K562 (cell line): ENCODE measurements around the gene PRR36. TPM values are rescaled to one million over a fixed set of nuclear protein-coding genes. Genes with fewer than 3 reads are reported as not detected.

Source experiments
- ATAC-seq: fragments of 200-7000 bp; cut with Tn5 transposase; 3 replicates; pipeline ENCODE4 v1.9.1; 2020; ENCODE audit warnings: moderate library complexity
- BruUV-seq: library from RNA; stranded (reverse); fragments of 400-500 nt; replicated peaks from 2 replicates; lab custom pipeline; 2021; lab: Mats Ljungman, UMichigan
- CTCF ChIA-PET: fragments of 300-600 bp; formaldehyde crosslinking; extraction: SDS; loops from one replicate; lab custom pipeline; 2021; ENCODE audit warnings: low intra/inter-chr PET ratio; lab: Yijun Ruan, JAX
- POLR2A ChIA-PET: fragments of 300-600, 350-650 bp; sonication (Branson Sonifier 250); formaldehyde crosslinking; extraction: SDS; loops from one replicate; lab custom pipeline; 2021; ENCODE audit warnings: antibody characterized with exemption, inconsistent platforms; lab: Yijun Ruan, JAX
- DNase-seq, 4 experiments: peaks; one replicate each; pipeline versions ENCODE4 v3.0.0 to v3.0.0-alpha.2; 2011 to 2018; ENCODE audit warnings: low spot score in 3 of 4, mixed read lengths in 3 of 4; ENCODE audit errors: extremely low read depth in 1 of 4
- FAIRE-seq: peaks from 2 replicates; lab custom pipeline; 2011; peaks lifted over from hg19 to GRCh38; lab: Jason Lieb, UNC
- H2AFZ ChIP-seq: 2 replicates; pipeline ENCODE4 v1.6.0; 2011; ENCODE audit warnings: low read depth, low read length, control low read depth, inconsistent platforms
- H3K27ac ChIP-seq: fragments of 200-600 bp; 3 replicates; pipeline ENCODE4 v1.8.0; 2011; ENCODE audit warnings: low read depth, mild to moderate bottlenecking, control low read depth, inconsistent platforms, low read length, moderate library complexity, mixed read lengths; ENCODE audit errors: extremely low read depth
- H3K27me3 ChIP-seq, 2 experiments: fragments of 300-600 bp in 1 of 2; 2 replicates in 1 of 2; 3 replicates in 1 of 2; pipeline versions ENCODE4 v1.6.0 to v1.8.0; 2011; ENCODE audit warnings: inconsistent platforms in 2 of 2, low read length in 2 of 2, mild to moderate bottlenecking in 1 of 2, mixed read lengths in 1 of 2, moderate library complexity in 1 of 2; ENCODE audit not compliant: control insufficient read depth in 2 of 2, insufficient read depth in 2 of 2
- H3K36me3 ChIP-seq: fragments of 300-600 bp; 3 replicates; pipeline ENCODE4 v1.8.0; 2011; ENCODE audit warnings: mild to moderate bottlenecking, low read length, inconsistent platforms; ENCODE audit not compliant: control insufficient read depth, insufficient read depth
- H3K4me1 ChIP-seq, 2 experiments: fragments of 200-600 bp in 1 of 2; replicated peaks in 1 of 2; 2 replicates in 1 of 2; 3 replicates in 1 of 2; pipeline versions ENCODE4 v1.5.1 to v1.8.0; 2011; ENCODE audit warnings: inconsistent platforms in 2 of 2, low read length in 2 of 2, mild to moderate bottlenecking in 1 of 2, mixed read lengths in 1 of 2, moderate library complexity in 1 of 2; ENCODE audit not compliant: control insufficient read depth in 2 of 2, insufficient read depth in 2 of 2
- H3K4me2 ChIP-seq: 2 replicates; pipeline ENCODE4 v1.6.1; 2011; ENCODE audit warnings: low read length, control low read depth, inconsistent platforms, mixed read lengths; ENCODE audit not compliant: insufficient read depth
- H3K4me3 ChIP-seq: fragments of 200-600 bp; sonication (generic), shearing (Covaris generic); 2 replicates; pipeline ENCODE4 v1.5.1; 2016; ENCODE audit warnings: control low read depth, inconsistent platforms
- H3K79me2 ChIP-seq: fragments of 200-600 bp; 3 replicates; pipeline ENCODE4 v1.8.0; 2011; ENCODE audit warnings: low read length, inconsistent platforms; ENCODE audit not compliant: control insufficient read depth, insufficient read depth
- H3K9ac ChIP-seq, 2 experiments: 2 replicates each; pipeline versions ENCODE4 v1.6.0 to v1.6.1; 2011; ENCODE audit warnings: low read depth in 2 of 2, low read length in 2 of 2, control low read depth in 1 of 2, inconsistent platforms in 1 of 2, mild to moderate bottlenecking in 1 of 2, mixed read lengths in 1 of 2; ENCODE audit not compliant: insufficient read depth in 1 of 2
- H3K9me1 ChIP-seq: one replicate; pipeline ENCODE4 v1.6.0; 2011; ENCODE audit warnings: inconsistent platforms, mild to moderate bottlenecking, low read length, moderate library complexity; ENCODE audit not compliant: control insufficient read depth, insufficient read depth
- H3K9me3 ChIP-seq: replicated peaks from 2 replicates; pipeline ENCODE4 v1.5.1; 2011; ENCODE audit warnings: low read depth, low read length, inconsistent platforms; ENCODE audit not compliant: control insufficient read depth, insufficient read depth
- H4K20me1 ChIP-seq: replicated peaks from 2 replicates; pipeline ENCODE4 v1.6.1; 2011; ENCODE audit warnings: low read length, inconsistent platforms, mixed read lengths; ENCODE audit not compliant: control insufficient read depth, insufficient read depth
- GATAD2B ChIP-seq: fragments of 450-650 bp; IDR thresholded peaks from 2 replicates; pipeline ENCODE4 v1.6.1; 2017; ENCODE audit warnings: mild to moderate bottlenecking, borderline replicate concordance
- HCFC1 ChIP-seq: IDR thresholded peaks from 2 replicates; pipeline ENCODE4 v1.6.1; 2012; ENCODE audit warnings: low read depth, low read length, improper control_type of control experiment
- KHSRP ChIP-seq: fragments of 450-650 bp; IDR thresholded peaks from 2 replicates; pipeline ENCODE4 v1.6.1; 2017
- MTA1 ChIP-seq: fragments of 450-650 bp; IDR thresholded peaks from 2 replicates; pipeline ENCODE4 v1.6.1; 2017; ENCODE audit warnings: borderline replicate concordance
- MYBL2 ChIP-seq, 2 experiments: fragments of 450-650 bp in 1 of 2; sonication (generic) in 1 of 2; formaldehyde crosslinking in 1 of 2; IDR thresholded peaks; 2 replicates each; pipeline versions ENCODE4 v1.6.1 to v1.8.1; 2017 to 2022; ENCODE audit warnings: borderline replicate concordance in 1 of 2, inconsistent platforms in 1 of 2, low read depth in 1 of 2, mild to moderate bottlenecking in 1 of 2, missing genetic modification reagents in 1 of 2, moderate library complexity in 1 of 2
- NR4A1 ChIP-seq, 2 experiments: fragments of 250-450 bp in 1 of 2; fragments of 450-650 bp in 1 of 2; sonication (Bioruptor Pico) in 1 of 2; IDR thresholded peaks; 2 replicates each; pipeline versions ENCODE4 v1.4.0 to v1.6.1; 2016 to 2020; ENCODE audit warnings: mild to moderate bottlenecking in 2 of 2, missing compliant biosample characterization in 1 of 2, missing genetic modification characterization in 1 of 2, moderate library complexity in 1 of 2
- PHF20 ChIP-seq: fragments of 450-650 bp; IDR thresholded peaks from 2 replicates; pipeline ENCODE4 v1.6.1; 2018; ENCODE audit not compliant: partially characterized antibody
- PML ChIP-seq: IDR thresholded peaks from 2 replicates; pipeline ENCODE4 v1.6.1; 2012; ENCODE audit warnings: low read length, inconsistent platforms
- SIX5 ChIP-seq, 2 experiments: IDR thresholded peaks; 2 replicates each; pipeline ENCODE4 v1.6.1; 2011; ENCODE audit warnings: low read length in 2 of 2, borderline replicate concordance in 1 of 2, low read depth in 1 of 2, mild to moderate bottlenecking in 1 of 2, moderate library complexity in 1 of 2; ENCODE audit not compliant: insufficient read depth in 1 of 2
- SMARCA4 ChIP-seq: fragments of 450-650 bp; IDR thresholded peaks from 2 replicates; pipeline ENCODE4 v1.6.1; 2016
- U2AF1 ChIP-seq: fragments of 200-400 bp; formaldehyde crosslinking; optimal IDR thresholded peaks from 2 replicates; pipeline ENCODE3; 2017; ENCODE audit warnings: mild to moderate bottlenecking, low read depth, low read length, moderate library complexity
- ZBED1 ChIP-seq: IDR thresholded peaks from 2 replicates; pipeline ENCODE4 v1.6.1; 2014
- ZBTB17 ChIP-seq: fragments of 450-650 bp; formaldehyde crosslinking; IDR thresholded peaks from 2 replicates; pipeline ENCODE4 v1.4.0; 2020; ENCODE audit warnings: mild to moderate bottlenecking
- ZNF586 ChIP-seq: fragments of 450-650 bp; formaldehyde crosslinking; conservative IDR thresholded peaks from 2 replicates; pipeline ENCODE4 v1.4.0; 2020; ENCODE audit warnings: mild to moderate bottlenecking, moderate library complexity
- ZNF589 ChIP-seq: fragments of 200-800 bp; sonication (Bioruptor generic); IDR thresholded peaks from 2 replicates; pipeline ENCODE4 v1.6.1; 2016; ENCODE audit warnings: low read depth, missing genetic modification characterization, missing compliant biosample characterization
- WGBS: fragments of 100-300 bp; shearing (Covaris generic); methylation state at CpG from one replicate; pipeline ENCODE4 v1.1.6; 2016; ENCODE audit warnings: low coverage, mixed read lengths; ENCODE audit not compliant: insufficient coverage; ENCODE audit errors: missing lambda C conversion rate; 5-methylcytosine and 5-hydroxymethylcytosine counted together
- in situ Hi-C: fragments of 300-500 bp; cut with MboI; formaldehyde crosslinking; loops from 4 replicates; pipeline ENCODE4 v1.15.0; 2018; ENCODE audit warnings: inconsistent platforms, mixed read lengths
- intact Hi-C: fragments of 100-400 bp; cut with micrococcal nuclease; formaldehyde crosslinking; loops from 2 replicates; pipeline ENCODE4 v1.14.2; 2022
- polyA plus RNA-seq, 8 experiments: library from polyadenylated mRNA; depleted of rRNA in 4 of 8; stranded (reverse) in 5 of 8; unstranded in 3 of 8; fragments of >200 nt; fragmentation: Nextera tagmentation in 2 of 8; fragmentation: Illumina TruSeq in 1 of 8; extraction: Ambion mirVana in 2 of 8; extraction: Trizol in 1 of 8; gene quantifications; 2 replicates each; pipeline versions ENCODE4 v1.2.1 to v1.2.3, GENCODE V29; 2011 to 2014; ENCODE audit warnings: inconsistent platforms in 1 of 8, missing spikeins in 1 of 8
- total RNA-seq, 7 experiments: library from RNA; depleted of rRNA in 6 of 7; stranded (reverse); fragments of >200 nt in 6 of 7; fragmentation: Illumina TruSeq in 2 of 7; extraction: Trizol in 2 of 7; gene quantifications; 2 replicates each; pipeline versions ENCODE4 v1.2.1 to v1.2.3, GENCODE V29; 2011 to 2021; ENCODE audit warnings: low replicate concordance in 1 of 7
- TF ChIP-seq, protein P1 (sequence below): fragments of 200-800 bp; sonication (Bioruptor generic); IDR thresholded peaks from 2 replicates; pipeline ENCODE4 v1.6.1; 2017; ENCODE audit warnings: missing genetic modification characterization, missing compliant biosample characterization
- TF ChIP-seq, protein P2 (sequence below): fragments of 450-650 bp; IDR thresholded peaks from 2 replicates; pipeline ENCODE4 v1.6.1; 2017; ENCODE audit warnings: antibody characterized with exemption

Gene PRR36
- total and polyA plus RNA-seq, 9 of the 15 experiments (the other 6 are each of a cell fraction or from before 2014, with no cell fraction given), result 0.05 to 0.42 (median 0.06) TPM; not detected in 6

DNA sequence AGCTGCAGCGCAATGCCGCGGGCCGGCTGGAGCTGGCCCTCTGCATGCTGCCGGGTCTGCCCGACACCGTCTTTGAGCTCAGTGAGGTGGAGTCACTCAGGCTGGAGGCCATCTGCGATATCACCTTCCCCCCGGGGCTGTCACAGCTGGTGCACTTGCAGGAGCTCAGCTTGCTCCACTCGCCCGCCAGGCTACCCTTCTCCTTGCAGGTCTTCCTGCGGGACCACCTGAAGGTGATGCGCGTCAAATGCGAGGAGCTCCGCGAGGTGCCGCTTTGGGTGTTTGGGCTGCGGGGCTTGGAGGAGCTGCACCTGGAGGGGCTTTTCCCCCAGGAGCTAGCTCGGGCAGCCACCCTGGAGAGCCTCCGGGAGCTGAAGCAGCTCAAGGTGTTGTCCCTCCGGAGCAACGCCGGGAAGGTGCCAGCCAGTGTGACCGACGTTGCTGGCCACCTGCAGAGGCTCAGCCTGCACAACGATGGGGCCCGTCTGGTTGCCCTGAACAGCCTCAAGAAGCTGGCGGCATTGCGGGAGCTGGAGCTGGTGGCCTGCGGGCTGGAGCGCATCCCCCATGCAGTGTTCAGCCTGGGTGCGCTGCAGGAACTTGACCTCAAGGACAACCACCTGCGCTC is 25.7 kb upstream of the PRR36 start:
- Histone ChIP-seq H4K20me1 (no peaks in the 10 kb centered on the region), H3K36me3 (peaks cover 20% of the 10 kb centered on the region; the same call in 1 of the 3 replicates), H3K9me1 (peaks cover 4% of the 10 kb centered on the region), H3K27ac (no peak overlapping the region), H3K79me2 (peaks cover 22% of the 10 kb centered on the region), H3K27me3 (no peaks in the 10 kb centered on the region), H3K4me3 (no peak overlapping the region), H2AFZ (no peak overlapping the region), H3K4me1 (peaks cover 9 to 43% of the 10 kb centered on the region in 2 experiments; a peak in 4 of 5 replicates), H3K9me3 (no peaks in the 10 kb centered on the region), H3K4me2 (no peak overlapping the region), H3K9ac (no peak overlapping the region; a peak in 1 of 4 replicates)
- CTCF ChIA-PET, result no interaction called here
- FAIRE-seq (no peak), ATAC-seq (no peak), DNase-seq (no peak)
- in situ Hi-C loops, result no loop called here
- intact Hi-C loops, result no loop called here
- 87% methylated on average over 31 of the region's 34 CpGs for WGBS
- no TSS peak for BruUV-seq
- POLR2A ChIA-PET, result interaction anchor here (0.5 to 5.3 kb wide), 7 partner anchors 11 to 456 kb away, joined by 3 to 72 read pairs (median 3); partner anchors contain the start of genes LRRC8E and SNAPC2
- TF ChIP-seq, protein P1, sequence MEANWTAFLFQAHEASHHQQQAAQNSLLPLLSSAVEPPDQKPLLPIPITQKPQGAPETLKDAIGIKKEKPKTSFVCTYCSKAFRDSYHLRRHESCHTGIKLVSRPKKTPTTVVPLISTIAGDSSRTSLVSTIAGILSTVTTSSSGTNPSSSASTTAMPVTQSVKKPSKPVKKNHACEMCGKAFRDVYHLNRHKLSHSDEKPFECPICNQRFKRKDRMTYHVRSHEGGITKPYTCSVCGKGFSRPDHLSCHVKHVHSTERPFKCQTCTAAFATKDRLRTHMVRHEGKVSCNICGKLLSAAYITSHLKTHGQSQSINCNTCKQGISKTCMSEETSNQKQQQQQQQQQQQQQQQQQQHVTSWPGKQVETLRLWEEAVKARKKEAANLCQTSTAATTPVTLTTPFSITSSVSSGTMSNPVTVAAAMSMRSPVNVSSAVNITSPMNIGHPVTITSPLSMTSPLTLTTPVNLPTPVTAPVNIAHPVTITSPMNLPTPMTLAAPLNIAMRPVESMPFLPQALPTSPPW, result no peak
- TF ChIP-seq ZBTB17 (no peak), GATAD2B (no peak), ZNF589 (CRISPR knock-in tag) (no peak), KHSRP (no peak), NR4A1 (CRISPR knock-in tag; IDR thresholded peaks at IDR 0.05) (no peak), NR4A1 (tag; IDR thresholded peaks at IDR 0.05) (no peak), PHF20 (no peak), HCFC1 (no peak), MYBL2 (IDR thresholded peaks at IDR 0.05; ENCODE audit: low read depth) (no peak), MYBL2 (CRISPR knock-in tag; IDR thresholded peaks at IDR 0.05; ENCODE audit: borderline replicate concordance) (no peak), SMARCA4 (no peak), ZBED1 (no peak), MTA1 (no peak), PML (no peak), U2AF1 (no peak), ZNF586 (CRISPR knock-in tag) (no peak), SIX5 (IDR thresholded peaks at IDR 0.05; ENCODE audit: borderline replicate concordance in 1 of 2, insufficient read depth in 1 of 2, low read depth in 1 of 2, low read length in 2 of 2) (no peak)
- TF ChIP-seq, protein P2, sequence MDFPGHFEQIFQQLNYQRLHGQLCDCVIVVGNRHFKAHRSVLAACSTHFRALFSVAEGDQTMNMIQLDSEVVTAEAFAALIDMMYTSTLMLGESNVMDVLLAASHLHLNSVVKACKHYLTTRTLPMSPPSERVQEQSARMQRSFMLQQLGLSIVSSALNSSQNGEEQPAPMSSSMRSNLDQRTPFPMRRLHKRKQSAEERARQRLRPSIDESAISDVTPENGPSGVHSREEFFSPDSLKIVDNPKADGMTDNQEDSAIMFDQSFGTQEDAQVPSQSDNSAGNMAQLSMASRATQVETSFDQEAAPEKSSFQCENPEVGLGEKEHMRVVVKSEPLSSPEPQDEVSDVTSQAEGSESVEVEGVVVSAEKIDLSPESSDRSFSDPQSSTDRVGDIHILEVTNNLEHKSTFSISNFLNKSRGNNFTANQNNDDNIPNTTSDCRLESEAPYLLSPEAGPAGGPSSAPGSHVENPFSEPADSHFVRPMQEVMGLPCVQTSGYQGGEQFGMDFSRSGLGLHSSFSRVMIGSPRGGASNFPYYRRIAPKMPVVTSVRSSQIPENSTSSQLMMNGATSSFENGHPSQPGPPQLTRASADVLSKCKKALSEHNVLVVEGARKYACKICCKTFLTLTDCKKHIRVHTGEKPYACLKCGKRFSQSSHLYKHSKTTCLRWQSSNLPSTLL, result no peak
